Loucy (cell line): ENCODE results near the gene RPS6KA2.

Experiments
- H2AFZ ChIP-seq: fragments of 200-600 bp; sonication (generic); 2 replicates; pipeline ENCODE4 v1.6.0; 2016; ENCODE audit warnings: antibody characterized with exemption, mild to moderate bottlenecking, low read length, moderate library complexity
- H3F3A ChIP-seq: fragments of 200-600 bp; 2 replicates; pipeline ENCODE4 v1.6.0; 2016; ENCODE audit warnings: antibody characterized with exemption, low read depth, mild to moderate bottlenecking
- H3K27me3 ChIP-seq: fragments of 200-600 bp; sonication (generic); 2 replicates; pipeline ENCODE4 v1.6.1; 2014; ENCODE audit warnings: low read length, mild to moderate bottlenecking; ENCODE audit not compliant: insufficient read depth, poor library complexity, severe bottlenecking
- H3K36me3 ChIP-seq: fragments of 200-600 bp; sonication (generic); 2 replicates; pipeline ENCODE4 v1.6.1; 2016; ENCODE audit warnings: low read length; ENCODE audit not compliant: insufficient read depth
- H3K4me1 ChIP-seq: fragments of 200-600 bp; sonication (generic); 2 replicates; pipeline ENCODE4 v1.5.1; 2014; ENCODE audit warnings: low read length, mild to moderate bottlenecking; ENCODE audit not compliant: insufficient read depth, poor library complexity, severe bottlenecking
- H3K4me2 ChIP-seq: fragments of 200-600 bp; sonication (generic); 2 replicates; pipeline ENCODE4 v1.6.0; 2014; ENCODE audit warnings: antibody characterized with exemption, low read length, low read depth, mild to moderate bottlenecking; ENCODE audit not compliant: poor library complexity, severe bottlenecking
- H3K4me3 ChIP-seq: fragments of 200-600 bp; sonication (generic); 2 replicates; pipeline ENCODE4 v1.5.1; 2014; ENCODE audit warnings: low read length, mild to moderate bottlenecking, mixed read lengths; ENCODE audit not compliant: poor library complexity, severe bottlenecking
- H3K79me2 ChIP-seq: fragments of 200-600 bp; sonication (generic); 2 replicates; pipeline ENCODE4 v1.6.1; 2014; ENCODE audit warnings: low read length; ENCODE audit not compliant: insufficient read depth
- H3K9ac ChIP-seq: fragments of 200-600 bp; sonication (generic); 2 replicates; pipeline ENCODE4 v1.6.0; 2014; ENCODE audit warnings: mild to moderate bottlenecking, low read depth, low read length, moderate library complexity; ENCODE audit not compliant: poor library complexity, severe bottlenecking
- H3K9me2 ChIP-seq: fragments of 200-600 bp; sonication (generic); replicated peaks from 2 replicates; pipeline ENCODE4 v1.6.1; 2016; ENCODE audit warnings: low read depth, low read length, mixed read lengths
- H3K9me3 ChIP-seq: fragments of 200-600 bp; sonication (generic); 2 replicates; pipeline ENCODE4 v1.6.1; 2014; ENCODE audit warnings: mild to moderate bottlenecking, antibody characterized with exemption, low read length, low read depth; ENCODE audit not compliant: insufficient read depth
- H4K20me1 ChIP-seq: fragments of 200-600 bp; sonication (generic); 2 replicates; pipeline ENCODE4 v1.6.0; 2014; ENCODE audit warnings: antibody characterized with exemption, low read length, mild to moderate bottlenecking; ENCODE audit not compliant: insufficient read depth, poor library complexity, severe bottlenecking
- EZH2phosphoT487 ChIP-seq: fragments of 200-600 bp; IDR thresholded peaks from 2 replicates; pipeline ENCODE4 v1.6.1; 2018; ENCODE audit warnings: antibody characterized with exemption, mild to moderate bottlenecking, moderate library complexity, borderline replicate concordance
- TF ChIP-seq, protein P1 (sequence below): fragments of 200-600 bp; sonication (generic); conservative IDR thresholded peaks from 2 replicates; pipeline ENCODE4 v1.5.1; 2014; ENCODE audit warnings: mild to moderate bottlenecking, antibody characterized with exemption, low read length

Gene RPS6KA2

GRCh38 chr6:166598441-166599138 is 28.5 kb downstream of the RPS6KA2 start:
- H3K9me3 ChIP-seq: no peaks in the 10 kb centered on the region
- no peaks in the 10 kb centered on the region for H3K9me2 ChIP-seq
- no peaks in the 10 kb centered on the region for H3K79me2 ChIP-seq
- H3K36me3 ChIP-seq: no peaks in the 10 kb centered on the region
- TF ChIP-seq EZH2phosphoT487: no peak
- TF ChIP-seq, protein P1, sequence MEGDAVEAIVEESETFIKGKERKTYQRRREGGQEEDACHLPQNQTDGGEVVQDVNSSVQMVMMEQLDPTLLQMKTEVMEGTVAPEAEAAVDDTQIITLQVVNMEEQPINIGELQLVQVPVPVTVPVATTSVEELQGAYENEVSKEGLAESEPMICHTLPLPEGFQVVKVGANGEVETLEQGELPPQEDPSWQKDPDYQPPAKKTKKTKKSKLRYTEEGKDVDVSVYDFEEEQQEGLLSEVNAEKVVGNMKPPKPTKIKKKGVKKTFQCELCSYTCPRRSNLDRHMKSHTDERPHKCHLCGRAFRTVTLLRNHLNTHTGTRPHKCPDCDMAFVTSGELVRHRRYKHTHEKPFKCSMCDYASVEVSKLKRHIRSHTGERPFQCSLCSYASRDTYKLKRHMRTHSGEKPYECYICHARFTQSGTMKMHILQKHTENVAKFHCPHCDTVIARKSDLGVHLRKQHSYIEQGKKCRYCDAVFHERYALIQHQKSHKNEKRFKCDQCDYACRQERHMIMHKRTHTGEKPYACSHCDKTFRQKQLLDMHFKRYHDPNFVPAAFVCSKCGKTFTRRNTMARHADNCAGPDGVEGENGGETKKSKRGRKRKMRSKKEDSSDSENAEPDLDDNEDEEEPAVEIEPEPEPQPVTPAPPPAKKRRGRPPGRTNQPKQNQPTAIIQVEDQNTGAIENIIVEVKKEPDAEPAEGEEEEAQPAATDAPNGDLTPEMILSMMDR: no peak
- no peak overlapping the region for H3K9ac ChIP-seq
- H3K4me1 ChIP-seq: no peaks in the 10 kb centered on the region
- no peaks in the 10 kb centered on the region for H3K27me3 ChIP-seq
- no peak overlapping the region for H3K4me2 ChIP-seq
- no peak overlapping the region for H3K4me3 ChIP-seq
- H2AFZ ChIP-seq: no peak overlapping the region
- no peaks in the 10 kb centered on the region for H4K20me1 ChIP-seq
- no peaks in the 10 kb centered on the region for H3F3A ChIP-seq

- no peak for TF ChIP-seq EZH2phosphoT487
- Histone ChIP-seq H3K9me3 (no peaks in the 10 kb centered on the region), H3K36me3 (no peaks in the 10 kb centered on the region), H3K9me2 (no peaks in the 10 kb centered on the region), H3K4me1 (no peaks in the 10 kb centered on the region), H4K20me1 (no peaks in the 10 kb centered on the region), H2AFZ (no peak overlapping the region), H3K9ac (no peak overlapping the region), H3K4me3 (no peak overlapping the region), H3K79me2 (no peaks in the 10 kb centered on the region), H3K27me3 (no peaks in the 10 kb centered on the region), H3K4me2 (no peak overlapping the region), H3F3A (no peaks in the 10 kb centered on the region)
These were observed 29.2 kb downstream of the RPS6KA2 start for GRCh38 chr6:166597711-166598440.

DNA sequence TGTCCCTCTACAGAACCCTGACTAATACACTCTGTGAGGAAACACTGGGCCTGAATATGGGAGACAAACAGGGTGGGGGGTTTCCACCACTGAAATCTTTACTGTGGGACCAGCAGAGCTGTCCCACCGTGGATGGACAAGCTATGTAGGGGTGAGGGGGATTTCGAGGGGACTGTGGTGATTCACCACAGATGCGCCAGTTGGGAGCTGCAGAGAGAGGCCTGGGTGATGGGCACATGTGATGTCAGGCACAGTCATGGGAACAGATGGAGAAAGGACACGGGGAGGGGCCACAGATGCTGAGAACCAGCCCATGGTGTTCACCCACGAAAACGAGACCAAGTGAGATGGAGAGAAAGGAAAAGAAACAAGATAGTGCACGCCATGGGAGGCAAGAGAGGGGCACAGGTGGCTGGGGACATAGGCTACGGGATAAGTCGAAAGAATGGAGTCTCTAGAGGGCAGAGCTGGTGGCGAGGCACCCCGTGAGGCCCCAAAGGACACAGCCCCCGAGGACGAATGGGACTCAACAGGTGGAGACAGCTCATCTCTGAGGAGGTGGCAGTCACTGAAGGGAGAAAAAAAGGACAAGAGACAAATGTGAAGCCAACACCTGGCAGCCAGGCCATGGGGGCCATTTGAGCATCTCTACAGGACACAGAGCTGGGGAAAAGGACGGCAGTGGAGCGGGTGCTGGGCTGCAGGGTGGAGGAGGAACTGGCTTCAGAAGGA is 30.1 kb downstream of the RPS6KA2 start:
- H3K27me3 ChIP-seq: no peaks in the 10 kb centered on the region
- TF ChIP-seq, protein P1: no peak
- no peak for TF ChIP-seq EZH2phosphoT487
- H3K9me3 ChIP-seq: no peaks in the 10 kb centered on the region
- no peaks in the 10 kb centered on the region for H3F3A ChIP-seq
- no peaks in the 10 kb centered on the region for H3K9me2 ChIP-seq
- H3K79me2 ChIP-seq: no peaks in the 10 kb centered on the region
- H4K20me1 ChIP-seq: no peaks in the 10 kb centered on the region
- H3K9ac ChIP-seq: no peak overlapping the region
- H2AFZ ChIP-seq: no peak overlapping the region
- no peak overlapping the region for H3K4me3 ChIP-seq
- H3K4me2 ChIP-seq: no peak overlapping the region
- no peaks in the 10 kb centered on the region for H3K4me1 ChIP-seq
- H3K36me3 ChIP-seq: no peaks in the 10 kb centered on the region
